GM12878 (cell line): Measurements from ENCODE around the gene ITGB2. TPM values are rescaled to one million over a fixed set of nuclear protein-coding genes. Genes with fewer than 3 reads are reported as not detected.

ENCODE experiments used
- ATAC-seq: fragments of 200-7000 bp; cut with Tn5 transposase; 3 replicates; pipeline ENCODE4 v1.9.1; 2020; ENCODE audit warnings: mild to moderate bottlenecking, moderate library complexity
- BruUV-seq: library from RNA; stranded (reverse); fragments of 400-500 nt; replicated peaks from 2 replicates; lab custom pipeline; 2021; lab: Mats Ljungman, UMichigan
- CTCF ChIA-PET: fragments of 300-600 bp; sonication (Branson Sonifier 250); formaldehyde crosslinking; extraction: SDS; loops from one replicate; lab custom pipeline; 2021; ENCODE audit warnings: inconsistent platforms; lab: Yijun Ruan, JAX
- POLR2A ChIA-PET: fragments of 350-600 bp; formaldehyde crosslinking; extraction: SDS; loops from one replicate; lab custom pipeline; 2021; ENCODE audit warnings: inconsistent platforms; lab: Charles Lee
- RAD21 ChIA-PET: fragments of 300-600 bp; sonication (Branson Sonifier 250); formaldehyde crosslinking; loops from one replicate; lab custom pipeline; 2023; ENCODE audit warnings: antibody characterized with exemption; ENCODE audit not compliant: unreplicated experiment; lab: Charles Lee
- SMC1A ChIA-PET: fragments of 300-600 bp; sonication (Branson Sonifier 250); formaldehyde crosslinking; loops from one replicate; lab custom pipeline; 2023; ENCODE audit not compliant: unreplicated experiment, uncharacterized antibody; lab: Charles Lee
- DNase-seq: peaks from one replicate; pipeline ENCODE4 v3.0.0-alpha.2; 2011; ENCODE audit warnings: low read depth, low spot score
- FAIRE-seq: peaks from 3 replicates; lab custom pipeline; 2011; peaks lifted over from hg19 to GRCh38; lab: Jason Lieb, UNC
- H2AFZ ChIP-seq: 2 replicates; pipeline ENCODE4 v1.6.0; 2011; ENCODE audit warnings: low read depth, low read length, control low read depth; ENCODE audit not compliant: control insufficient read depth
- H3K27ac ChIP-seq: 2 replicates; pipeline ENCODE4 v1.5.1; 2011; ENCODE audit warnings: control low read depth; ENCODE audit not compliant: control insufficient read depth, insufficient read depth
- H3K27me3 ChIP-seq, 2 experiments: replicated peaks in 1 of 2; 2 replicates each; pipeline versions ENCODE4 v1.6.0 to v1.6.1; 2011; ENCODE audit warnings: low read length in 1 of 2; ENCODE audit not compliant: control insufficient read depth in 2 of 2, insufficient read depth in 2 of 2
- H3K36me3 ChIP-seq, 2 experiments: 2 replicates each; pipeline ENCODE4 v1.5.1; 2011; ENCODE audit warnings: low read length in 1 of 2; ENCODE audit not compliant: control insufficient read depth in 2 of 2, insufficient read depth in 2 of 2
- H3K4me1 ChIP-seq: 2 replicates; pipeline ENCODE4 v1.6.1; 2011; ENCODE audit warnings: mild to moderate bottlenecking, low read length, moderate library complexity, mixed read lengths; ENCODE audit not compliant: control insufficient read depth, insufficient read depth
- H3K4me2 ChIP-seq: 2 replicates; pipeline ENCODE4 v1.6.0; 2011; ENCODE audit warnings: control low read depth; ENCODE audit not compliant: control insufficient read depth, insufficient read depth
- H3K4me3 ChIP-seq: fragments of 200-600 bp; sonication (generic); 2 replicates; pipeline ENCODE4 v1.5.1; 2016
- H3K79me2 ChIP-seq: 2 replicates; pipeline ENCODE4 v1.6.0; 2011; ENCODE audit warnings: low read length; ENCODE audit not compliant: control insufficient read depth, insufficient read depth
- H3K9ac ChIP-seq: 2 replicates; pipeline ENCODE4 v1.8.0; 2011; ENCODE audit warnings: low read length, control low read depth, mixed read lengths; ENCODE audit not compliant: control insufficient read depth, insufficient read depth
- H3K9me3 ChIP-seq: replicated peaks from 3 replicates; pipeline ENCODE4 v1.5.1; 2011; ENCODE audit warnings: mild to moderate bottlenecking, low read length; ENCODE audit not compliant: control insufficient read depth, insufficient read depth
- H4K20me1 ChIP-seq: 2 replicates; pipeline ENCODE4 v1.6.0; 2011; ENCODE audit not compliant: control insufficient read depth, insufficient read depth
- BCL3 ChIP-seq: IDR thresholded peaks from 2 replicates; pipeline ENCODE4 v1.6.1; 2011; ENCODE audit warnings: borderline replicate concordance, low read depth, mild to moderate bottlenecking, moderate library complexity, low read length; ENCODE audit not compliant: insufficient read depth, poor library complexity, severe bottlenecking
- MYB ChIP-seq: fragments of 150-350 bp; IDR thresholded peaks from 2 replicates; pipeline ENCODE4 v1.6.1; 2014; ENCODE audit warnings: mild to moderate bottlenecking, low read depth, low read length, borderline replicate concordance
- NKRF ChIP-seq: fragments of 450-650 bp; conservative IDR thresholded peaks from 2 replicates; pipeline ENCODE4 v1.6.1; 2017; ENCODE audit warnings: mild to moderate bottlenecking, moderate library complexity
- STAT3 ChIP-seq: IDR thresholded peaks from 2 replicates; pipeline ENCODE4 v1.6.1; 2011; ENCODE audit warnings: low read depth, low read length, improper control_type of control experiment
- TBL1XR1 ChIP-seq: IDR thresholded peaks from 2 replicates; pipeline ENCODE4 v1.6.1; 2012; ENCODE audit warnings: low read depth, low read length, improper control_type of control experiment
- USF2 ChIP-seq: IDR thresholded peaks from 2 replicates; pipeline ENCODE4 v1.6.1; 2011; ENCODE audit warnings: low read depth, low read length, improper control_type of control experiment, borderline replicate concordance
- WGBS: methylation state at CpG from one replicate; pipeline ENCODE4 v1.1.6; 2016; ENCODE audit warnings: low lambda C conversion rate; ENCODE audit not compliant: insufficient replicate concordance, insufficient coverage; ENCODE audit errors: missing lambda C conversion rate; 5-methylcytosine and 5-hydroxymethylcytosine counted together
- in situ Hi-C: fragments of 300-500 bp; cut with MboI; formaldehyde crosslinking; loops from 9 replicates; pipeline ENCODE4 v1.14.3; 2018; ENCODE audit warnings: mixed read lengths
- intact Hi-C: fragments of 100-400 bp; cut with micrococcal nuclease; formaldehyde crosslinking; loops from one replicate; pipeline ENCODE4 v1.14.2; 2022; ENCODE audit not compliant: unreplicated experiment
- polyA plus RNA-seq, 11 experiments: library from polyadenylated mRNA; depleted of rRNA in 4 of 11; unstranded in 6 of 11; stranded (reverse) in 5 of 11; fragments of >200 nt; fragmentation: Nextera tagmentation in 4 of 11; fragmentation: Illumina TruSeq in 1 of 11; extraction: Ambion mirVana in 4 of 11; extraction: Trizol in 1 of 11; gene quantifications; 1 replicate in 1 of 11; 2 replicates in 10 of 11; pipeline versions ENCODE4 v1.2.1 to v1.2.3, GENCODE V29; 2011 to 2016; ENCODE audit warnings: inconsistent platforms in 2 of 11, missing spikeins in 2 of 11, low read depth in 1 of 11
- total RNA-seq, 4 experiments: library from RNA; depleted of rRNA in 3 of 4; stranded (reverse); fragments of >200 nt in 3 of 4; fragmentation: Illumina TruSeq in 1 of 4; extraction: Trizol in 1 of 4; gene quantifications; 2 replicates each; pipeline versions ENCODE4 v1.2.1 to v1.2.3, GENCODE V29; 2013 to 2021

The ITGB2 gene
- total and polyA plus RNA-seq, 10 of the 15 experiments (the other 5 are each of a cell fraction or from before 2014, with no cell fraction given): 8.0 to 172 (median 58.9) TPM

GRCh38 chr21:44850208-44850800 is 70.4 kb downstream of the ITGB2 start:
- no peak overlapping the region for H3K9ac ChIP-seq
- H3K4me2 ChIP-seq: no peak overlapping the region
- no peak overlapping the region for H3K27ac ChIP-seq
- TF ChIP-seq USF2: no peak
- no peak for TF ChIP-seq MYB
- TF ChIP-seq TBL1XR1: no peak
- TF ChIP-seq STAT3: no peak
- TF ChIP-seq NKRF: no peak
- no peak for TF ChIP-seq BCL3
- no peak for ATAC-seq
- H3K27me3 ChIP-seq: no peaks in the 10 kb centered on the region; a peak in 1 of 4 replicates
- H3K9me3 ChIP-seq: no peaks in the 10 kb centered on the region
- FAIRE-seq: no peak
- ChIA-PET CTCF (no interaction called here), RAD21 (no interaction called here), SMC1A (no interaction called here), POLR2A (no interaction called here)
- H3K36me3 ChIP-seq: peaks cover 0 to 29% of the 10 kb centered on the region in 2 experiments; a peak in 3 of 4 replicates
- intact Hi-C loops (no loop called here), in situ Hi-C loops (no loop called here)
- no peaks in the 10 kb centered on the region for H4K20me1 ChIP-seq
- no peaks in the 10 kb centered on the region for H3K79me2 ChIP-seq
- 97% methylated on average over 20 of the region's 20 CpGs for WGBS
- H2AFZ ChIP-seq: no peak overlapping the region
- H3K4me3 ChIP-seq: no peak overlapping the region
- DNase-seq: no peak
- H3K4me1 ChIP-seq: no peaks in the 10 kb centered on the region; the same call in 1 of the 2 replicates
- no TSS peak for BruUV-seq
